HG03135 (cell line): ENCODE data around the gene PDE9A.

ENCODE experiments used
- ATAC-seq: cut with Tn5 transposase; IDR thresholded peaks from one replicate; pipeline ENCODE4 v1.9.1; 2021; ENCODE audit warnings: mild to moderate bottlenecking, moderate library complexity; ENCODE audit not compliant: unreplicated experiment

The PDE9A gene

GRCh38 chr21:42684109-42684916 is 30.9 kb downstream of the PDE9A start:
- no peak for ATAC-seq

GRCh38 chr21:42685036-42685435 is 31.6 kb downstream of the PDE9A start:
- no peak for ATAC-seq

- no peak for ATAC-seq
These were observed 32.6 kb downstream of the PDE9A start for GRCh38 chr21:42685954-42686500.

GRCh38 chr21:42687796-42688195 is 34.4 kb downstream of the PDE9A start:
- no peak for ATAC-seq

- no peak for ATAC-seq
These were observed 34.9 kb downstream of the PDE9A start for GRCh38 chr21:42688226-42688840.

- ATAC-seq: no peak
These were observed 35.5 kb downstream of the PDE9A start for GRCh38 chr21:42688841-42689371.

- ATAC-seq: no peak
These were observed 37.2 kb downstream of the PDE9A start for GRCh38 chr21:42690586-42690985.

GRCh38 chr21:42691901-42692559 is 38.6 kb downstream of the PDE9A start:
- ATAC-seq: no peak

- ATAC-seq: no peak
These were observed 39.3 kb downstream of the PDE9A start for GRCh38 chr21:42692688-42693087.

GRCh38 chr21:42694751-42695696 is 41.6 kb downstream of the PDE9A start:
- no peak for ATAC-seq

GRCh38 chr21:42695697-42696380 is 42.4 kb downstream of the PDE9A start:
- no peak for ATAC-seq

- no peak for ATAC-seq
These were observed 43.1 kb downstream of the PDE9A start for GRCh38 chr21:42696501-42697040.

- ATAC-seq: no peak
These were observed 45.3 kb downstream of the PDE9A start for GRCh38 chr21:42698733-42699132.

- no peak for ATAC-seq
These were observed 45.8 kb downstream of the PDE9A start for GRCh38 chr21:42699196-42699595.

- ATAC-seq: no peak
These were observed 48.5 kb downstream of the PDE9A start for GRCh38 chr21:42701706-42702456.

GRCh38 chr21:42702720-42703119 is 49.3 kb downstream of the PDE9A start:
- ATAC-seq: no peak

- ATAC-seq: no peak
These were observed 49.9 kb downstream of the PDE9A start for GRCh38 chr21:42703136-42703908.

- ATAC-seq: no peak
These were observed 50.5 kb downstream of the PDE9A start for GRCh38 chr21:42703965-42704364.
